ELF-1 (cell line): Measurements from ENCODE around the gene TNFRSF14.
A peak's percentile ranks its signal among the peaks of the same experiment; 100 is the strongest.
"Not testable (repeated sequence)": the region's sequence is repeated elsewhere in the genome, so short reads cannot be mapped to it uniquely, and the experiment has no call there.

Experiments used
- DNase-seq: peaks from one replicate; pipeline ENCODE4 v3.0.0-alpha.2; 2016; ENCODE audit warnings: low read depth, low spot score

TNFRSF14 gene

GRCh38 chr1:2566101-2567045, 10.2 kb downstream of the TNFRSF14 start:
- peak; percentile 94 for DNase-seq

GRCh38 chr1:2567083-2567679, 11.0 kb downstream of the TNFRSF14 start:
- no peak for DNase-seq

GRCh38 chr1:2568187-2568816, 12.1 kb downstream of the TNFRSF14 start:
- DNase-seq: not testable (repeated sequence)

- no peak for DNase-seq
Observed at GRCh38 chr1:2569060-2569459, 12.9 kb downstream of the TNFRSF14 start.

- DNase-seq: not testable (repeated sequence)
Observed at GRCh38 chr1:2569703-2570102, 13.5 kb downstream of the TNFRSF14 start.

GRCh38 chr1:2570332-2570731, 14.2 kb downstream of the TNFRSF14 start:
- DNase-seq: no peak

GRCh38 chr1:2571348-2571747, 15.2 kb downstream of the TNFRSF14 start:
- DNase-seq: no peak

- DNase-seq: no peak
Observed at GRCh38 chr1:2573250-2573920, 17.2 kb downstream of the TNFRSF14 start.

GRCh38 chr1:2574350-2574749, 18.2 kb downstream of the TNFRSF14 start:
- no peak for DNase-seq

GRCh38 chr1:2575801-2576663, 19.9 kb downstream of the TNFRSF14 start:
- DNase-seq: no peak

GRCh38 chr1:2577565-2578075, 21.4 kb downstream of the TNFRSF14 start:
- DNase-seq: not testable (repeated sequence)

GRCh38 chr1:2578758-2579118, 22.6 kb downstream of the TNFRSF14 start:
- DNase-seq: no peak

- DNase-seq: no peak
Observed at GRCh38 chr1:2580691-2581090, 24.5 kb downstream of the TNFRSF14 start.

GRCh38 chr1:2582391-2582790, 26.2 kb downstream of the TNFRSF14 start:
- no peak for DNase-seq

GRCh38 chr1:2583331-2583791, 27.2 kb downstream of the TNFRSF14 start:
- DNase-seq: no peak

- DNase-seq: no peak
Observed at GRCh38 chr1:2583871-2584351, 27.7 kb downstream of the TNFRSF14 start.

GRCh38 chr1:2584686-2585317, 28.6 kb downstream of the TNFRSF14 start:
- no peak for DNase-seq

- DNase-seq: peak; percentile 45
Observed at GRCh38 chr1:2585318-2586092, 29.3 kb downstream of the TNFRSF14 start.
